Hippocampal formation (tissue), 2 donors: ENCODE results near the gene SCN2B.
A peak's percentile ranks its signal among the peaks of the same experiment; 100 is the strongest.

ENCODE experiments used
- DNase-seq, 2 donors: peaks; one replicate each; lab custom pipeline; 2025; lab: John Stamatoyannopoulos, UW

The SCN2B gene

GRCh38 chr11:118153976-118154375 is 22.5 kb downstream of the SCN2B start:
- DNase-seq: no peak

- no peak for DNase-seq
These were observed 22.9 kb downstream of the SCN2B start for GRCh38 chr11:118153516-118153915.

- DNase-seq: peak; percentile 38 to 60
These were observed 23.6 kb downstream of the SCN2B start, which contains the start of gene SCN4B for GRCh38 chr11:118152552-118153471. TSS of gene SCN4B (minus strand) at chr11:118152823. CDS start at chr11:118152673, 150 bp downstream.

GRCh38 chr11:118152020-118152551 is 24.4 kb downstream of the SCN2B start:
- DNase-seq: no peak

- no peak for DNase-seq
These were observed 25.0 kb downstream of the SCN2B start for GRCh38 chr11:118151431-118151830.

GRCh38 chr11:118149493-118149892 is 26.9 kb downstream of the SCN2B start:
- DNase-seq: no peak

GRCh38 chr11:118148856-118149255 is 27.6 kb downstream of the SCN2B start:
- no peak for DNase-seq

- no peak for DNase-seq
These were observed 28.2 kb downstream of the SCN2B start for GRCh38 chr11:118148240-118148639.

GRCh38 chr11:118147502-118147901 is 28.9 kb downstream of the SCN2B start:
- no peak for DNase-seq

GRCh38 chr11:118146554-118146953 is 29.9 kb downstream of the SCN2B start:
- DNase-seq: no peak

GRCh38 chr11:118145285-118146227 is 30.9 kb downstream of the SCN2B start:
- DNase-seq: peak; percentile 65 to 76

- no peak for DNase-seq
These were observed 31.9 kb downstream of the SCN2B start for GRCh38 chr11:118144301-118145268.

- no peak for DNase-seq
These were observed 32.7 kb downstream of the SCN2B start for GRCh38 chr11:118143661-118144185.

- DNase-seq: no peak
These were observed 33.6 kb downstream of the SCN2B start for GRCh38 chr11:118142809-118143208.

GRCh38 chr11:118142081-118142480 is 34.4 kb downstream of the SCN2B start:
- DNase-seq: no peak

GRCh38 chr11:118139578-118139977 is 36.9 kb downstream of the SCN2B start:
- DNase-seq: no peak

GRCh38 chr11:118138839-118139420 is 37.5 kb downstream of the SCN2B start:
- DNase-seq: no peak

- DNase-seq: no peak
These were observed 39.6 kb downstream of the SCN2B start for GRCh38 chr11:118136801-118137200.

GRCh38 chr11:118136341-118136740 is 40.1 kb downstream of the SCN2B start:
- no peak for DNase-seq

- no peak for DNase-seq
These were observed 40.7 kb downstream of the SCN2B start for GRCh38 chr11:118135796-118136165.
